Measurements from ENCODE around the gene RETREG1.

- TF ChIP-seq RORA (CRISPR knock-in tag; IDR thresholded peaks at IDR 0.05) (no peak), PHF8 (CRISPR knock-in tag; IDR thresholded peaks at IDR 0.05) (no peak), CREB1 (IDR thresholded peaks at IDR 0.05) (no peak), CREB1 (CRISPR knock-in tag; IDR thresholded peaks at IDR 0.05) (no peak), ZNF260 (CRISPR knock-in tag; IDR thresholded peaks at IDR 0.05; ENCODE audit: borderline replicate concordance, low read depth) (no peak), HES4 (CRISPR knock-in tag; IDR thresholded peaks at IDR 0.05; ENCODE audit: borderline replicate concordance) (no peak), RFX5 (IDR thresholded peaks at IDR 0.05; ENCODE audit: low read depth, low read length) (no peak), DR1 (CRISPR knock-in tag; IDR thresholded peaks at IDR 0.05) (no peak), YY1 (IDR thresholded peaks at IDR 0.05; ENCODE audit: insufficient read depth, insufficient replicate concordance, low read depth, low read length) (no peak), POLR2AphosphoS2 (IDR thresholded peaks at IDR 0.05; ENCODE audit: low read depth, low read length) (no peak), EHMT2 (IDR thresholded peaks at IDR 0.05; ENCODE audit: borderline replicate concordance, low read depth, low read length) (no peak), THYN1 (CRISPR knock-in tag; IDR thresholded peaks at IDR 0.05; ENCODE audit: borderline replicate concordance, low read depth) (no peak), POLR2A (IDR thresholded peaks at IDR 0.05; ENCODE audit: insufficient read depth in 1 of 2, low read depth in 2 of 2, low read length in 2 of 2) (no peak)
Observed at GRCh38 chr5:16482891-16483290, 133.9 kb downstream of the RETREG1 start.

Data from HepG2 (cell line).